ENCODE results near the gene ANK3.

GRCh38 chr10:60395711-60396110 lies 6.0 kb upstream of the ANK3 start:
- TF ChIP-seq GATA2 (IDR thresholded peaks at IDR 0.05; ENCODE audit: low read depth, low read length) (no peak), GATA3 (IDR thresholded peaks at IDR 0.05; ENCODE audit: low read depth, low read length) (no peak)
